Ecto neural progenitor cell (in vitro differentiated cells): ENCODE results near the gene RAB30.

Experiments
- DNase-seq: peaks from one replicate; pipeline ENCODE4 v3.0.0-alpha.2; 2018; ENCODE audit warnings: low spot score

RAB30 gene

GRCh38 chr11:83039566-83039965 lies 32.1 kb downstream of the RAB30 start:
- no peak for DNase-seq

GRCh38 chr11:83037877-83038276 lies 33.8 kb downstream of the RAB30 start:
- DNase-seq, result no peak

- DNase-seq, result no peak
These were observed 35.0 kb downstream of the RAB30 start for GRCh38 chr11:83036701-83037100.

GRCh38 chr11:83035070-83035854 lies 36.4 kb downstream of the RAB30 start:
- no peak for DNase-seq

GRCh38 chr11:83034673-83035014 lies 37.1 kb downstream of the RAB30 start:
- no peak for DNase-seq

GRCh38 chr11:83033972-83034672 lies 37.6 kb downstream of the RAB30 start:
- peak; percentile 53 for DNase-seq

GRCh38 chr11:83033371-83033770 lies 38.3 kb downstream of the RAB30 start:
- no peak for DNase-seq

- DNase-seq, result no peak
These were observed 40.6 kb downstream of the RAB30 start for GRCh38 chr11:83031127-83031526.

- no peak for DNase-seq
These were observed 43.9 kb downstream of the RAB30 start for GRCh38 chr11:83027794-83028193.

- DNase-seq, result no peak
These were observed 44.4 kb downstream of the RAB30 start for GRCh38 chr11:83027289-83027688.

GRCh38 chr11:83026229-83026628 lies 45.5 kb downstream of the RAB30 start:
- no peak for DNase-seq

- DNase-seq, result no peak
These were observed 46.4 kb downstream of the RAB30 start for GRCh38 chr11:83025267-83025704.

- no peak for DNase-seq
These were observed 47.3 kb downstream of the RAB30 start for GRCh38 chr11:83024270-83024854.

- DNase-seq, result no peak
These were observed 48.3 kb downstream of the RAB30 start for GRCh38 chr11:83023410-83023809.

GRCh38 chr11:83021780-83022125 lies 49.9 kb downstream of the RAB30 start:
- DNase-seq, result no peak

- no peak for DNase-seq
These were observed 50.5 kb downstream of the RAB30 start for GRCh38 chr11:83020942-83021779.

GRCh38 chr11:83019888-83020579 lies 51.7 kb downstream of the RAB30 start:
- DNase-seq, result no peak

- DNase-seq, result no peak
These were observed 56.7 kb downstream of the RAB30 start for GRCh38 chr11:83014951-83015350.

- DNase-seq, result no peak
These were observed 59.3 kb downstream of the RAB30 start for GRCh38 chr11:83012168-83013067.

- DNase-seq, result no peak
These were observed 60.1 kb downstream of the RAB30 start for GRCh38 chr11:83011333-83012167.
